Activated CD8-positive, alpha-beta memory T cell treated with anti-CD3 and anti-CD28 coated beads, Interleukin-2, amount 10 ng/mL, durations not matched to agents 7 days and 5 days (primary cell): ENCODE measurements around the gene NIT2. TPM values are rescaled to one million over a fixed set of nuclear protein-coding genes. Genes with fewer than 3 reads are reported as not detected.

Experiments
- ATAC-seq: fragments of 150-1000 bp; cut with Tn5 transposase; one replicate; pipeline ENCODE4 v1.10.0; 2021; ENCODE audit warnings: moderate library complexity
- CTCF ChIA-PET: fragments of 350-600 bp; sonication (Branson Sonifier 250); formaldehyde crosslinking; loops from one replicate; lab custom pipeline; 2021; ENCODE audit warnings: antibody characterized with exemption; lab: Charles Lee
- DNase-seq: peaks from one replicate; pipeline ENCODE4 v3.0.0-alpha.2; 2020
- H3K27ac Mint-ChIP-seq: one replicate; pipeline ENCODE4 v1.8.0; 2021; ENCODE audit warnings: mild to moderate bottlenecking, mixed read lengths
- H3K27me3 Mint-ChIP-seq: one replicate; pipeline ENCODE4 v1.8.0; 2021; ENCODE audit warnings: mixed read lengths
- H3K36me3 Mint-ChIP-seq: one replicate; pipeline ENCODE4 v1.8.0; 2021; ENCODE audit warnings: mild to moderate bottlenecking, mixed read lengths
- H3K4me1 Mint-ChIP-seq: one replicate; pipeline ENCODE4 v1.8.0; 2021; ENCODE audit warnings: mixed read lengths
- H3K4me3 Mint-ChIP-seq: one replicate; pipeline ENCODE4 v1.8.0; 2021; ENCODE audit warnings: mild to moderate bottlenecking, moderate library complexity, mixed read lengths
- H3K9me3 Mint-ChIP-seq: one replicate; pipeline ENCODE4 v1.8.0; 2022; ENCODE audit warnings: low read depth, mixed read lengths
- total RNA-seq, 2 experiments: library from RNA; stranded (reverse); gene quantifications; one replicate each; pipeline ENCODE4 v1.2.3, GENCODE V29; 2021

The NIT2 gene
- 10 to 100 TPM; 45.5 to 59.8 TPM for total RNA-seq

GRCh38 chr3:100334488-100335351 lies at the start of gene NIT2:
NIT2 (plus strand) TSS chr3:100334757; CDS start chr3:100334792, 35 bp downstream.
- CTCF ChIA-PET: interaction anchor here (1.1 to 3.1 kb wide), 7 partner anchors 9 to 128 kb away, joined by 3 to 18 read pairs (median 4); partner anchors contain the start of genes LNP1 and TOMM70
- no peaks in the 10 kb centered on the region for H3K9me3 Mint-ChIP-seq
- no peaks in the 10 kb centered on the region for H3K27me3 Mint-ChIP-seq
- peak within 1 kb of the TSS; percentile 89 for H3K27ac Mint-ChIP-seq
- peaks cover 20% of the 10 kb centered on the region for H3K4me1 Mint-ChIP-seq
- peak; percentile 99 for ATAC-seq
- H3K4me3 Mint-ChIP-seq: peak within 1 kb of the TSS; percentile 87
- peak; percentile 88 for DNase-seq
- H3K36me3 Mint-ChIP-seq: peaks cover 5% of the 10 kb centered on the region

- peaks cover 10% of the 10 kb centered on the region for H3K4me1 Mint-ChIP-seq
- no peaks in the 10 kb centered on the region for H3K9me3 Mint-ChIP-seq
- no peak overlapping the region for H3K27ac Mint-ChIP-seq
- DNase-seq: no peak
- CTCF ChIA-PET: interaction anchor here (1.8 kb wide), 1 partner anchor 11 kb away, joined by 4 read pairs; no protein-coding TSS in a partner anchor
- H3K36me3 Mint-ChIP-seq: peaks cover 20% of the 10 kb centered on the region
- no peak for ATAC-seq
- no peaks in the 10 kb centered on the region for H3K27me3 Mint-ChIP-seq
- no peak overlapping the region for H3K4me3 Mint-ChIP-seq
Measured at GRCh38 chr3:100288288-100288894, 46.2 kb upstream of the NIT2 start.

GRCh38 chr3:100289339-100289738 lies 45.2 kb upstream of the NIT2 start:
- H3K27me3 Mint-ChIP-seq: no peaks in the 10 kb centered on the region
- H3K4me1 Mint-ChIP-seq: peaks cover 8% of the 10 kb centered on the region
- DNase-seq: no peak
- no peak overlapping the region for H3K27ac Mint-ChIP-seq
- H3K4me3 Mint-ChIP-seq: no peak overlapping the region
- H3K36me3 Mint-ChIP-seq: peaks cover 19% of the 10 kb centered on the region
- H3K9me3 Mint-ChIP-seq: no peaks in the 10 kb centered on the region
- no peak for ATAC-seq
- CTCF ChIA-PET: no interaction called here

- peaks cover 23% of the 10 kb centered on the region for H3K36me3 Mint-ChIP-seq
- no peak for DNase-seq
- H3K4me3 Mint-ChIP-seq: no peak overlapping the region
- H3K9me3 Mint-ChIP-seq: no peaks in the 10 kb centered on the region
- CTCF ChIA-PET: interaction anchor here (0.6 kb wide), 1 partner anchor 229 kb away, joined by 5 read pairs; no protein-coding TSS in a partner anchor
- no peak overlapping the region for H3K27ac Mint-ChIP-seq
- peaks cover 6% of the 10 kb centered on the region for H3K4me1 Mint-ChIP-seq
- H3K27me3 Mint-ChIP-seq: no peaks in the 10 kb centered on the region
- no peak for ATAC-seq
Measured at GRCh38 chr3:100295089-100295488, 39.5 kb upstream of the NIT2 start.

- no peak overlapping the region for H3K27ac Mint-ChIP-seq
- H3K27me3 Mint-ChIP-seq: no peaks in the 10 kb centered on the region
- no peak overlapping the region for H3K4me3 Mint-ChIP-seq
- DNase-seq: no peak
- ATAC-seq: no peak
- CTCF ChIA-PET: interaction anchor here (1.5 kb wide), 1 partner anchor 229 kb away, joined by 4 read pairs; no protein-coding TSS in a partner anchor
- no peaks in the 10 kb centered on the region for H3K4me1 Mint-ChIP-seq
- H3K9me3 Mint-ChIP-seq: no peaks in the 10 kb centered on the region
- peaks cover 23% of the 10 kb centered on the region for H3K36me3 Mint-ChIP-seq
Measured at GRCh38 chr3:100297784-100298183, 36.8 kb upstream of the NIT2 start.

GRCh38 chr3:100299016-100299415 lies 35.5 kb upstream of the NIT2 start:
- CTCF ChIA-PET: no interaction called here
- Mint-ChIP-seq H3K36me3 (peaks cover 25% of the 10 kb centered on the region), H3K27me3 (no peaks in the 10 kb centered on the region), H3K27ac (no peak overlapping the region), H3K4me1 (no peaks in the 10 kb centered on the region), H3K4me3 (no peak overlapping the region), H3K9me3 (no peaks in the 10 kb centered on the region)
- no peak for ATAC-seq
- no peak for DNase-seq

- H3K27ac Mint-ChIP-seq: no peak overlapping the region
- no peaks in the 10 kb centered on the region for H3K9me3 Mint-ChIP-seq
- H3K4me3 Mint-ChIP-seq: no peak overlapping the region
- CTCF ChIA-PET: no interaction called here
- no peak for ATAC-seq
- H3K4me1 Mint-ChIP-seq: peaks cover under 1% of the 10 kb centered on the region
- no peaks in the 10 kb centered on the region for H3K27me3 Mint-ChIP-seq
- DNase-seq: no peak
- H3K36me3 Mint-ChIP-seq: peaks cover 9% of the 10 kb centered on the region
Measured at GRCh38 chr3:100306695-100307094, 27.9 kb upstream of the NIT2 start.

- Mint-ChIP-seq H3K27ac (no peak overlapping the region), H3K27me3 (no peaks in the 10 kb centered on the region), H3K4me1 (peaks cover 4% of the 10 kb centered on the region), H3K4me3 (no peak overlapping the region), H3K36me3 (peaks cover 4% of the 10 kb centered on the region), H3K9me3 (no peaks in the 10 kb centered on the region)
- ATAC-seq (no peak), DNase-seq (no peak)
- CTCF ChIA-PET: no interaction called here
Measured at GRCh38 chr3:100310355-100310965, 24.1 kb upstream of the NIT2 start.

GRCh38 chr3:100311011-100311410 lies 23.5 kb upstream of the NIT2 start:
- Mint-ChIP-seq H3K4me3 (no peak overlapping the region), H3K27me3 (no peaks in the 10 kb centered on the region), H3K9me3 (no peaks in the 10 kb centered on the region), H3K4me1 (peaks cover 4% of the 10 kb centered on the region), H3K36me3 (peaks cover 4% of the 10 kb centered on the region), H3K27ac (no peak overlapping the region)
- ATAC-seq (no peak), DNase-seq (no peak)
- CTCF ChIA-PET: interaction anchor here (0.9 kb wide), 1 partner anchor 479 kb away, joined by 4 read pairs; no protein-coding TSS in a partner anchor

- ATAC-seq (peak; percentile 69), DNase-seq (peak; percentile 60)
- peak overlapping the region; percentile 18 for H3K4me3 Mint-ChIP-seq
- no peaks in the 10 kb centered on the region for H3K9me3 Mint-ChIP-seq
- H3K4me1 Mint-ChIP-seq: peaks cover 18% of the 10 kb centered on the region
- CTCF ChIA-PET: interaction anchor here (0.6 to 3.2 kb wide), 16 partner anchors 13 to 485 kb away, joined by 3 to 18 read pairs (median 6); partner anchors contain the start of genes LNP1, NIT2 and TOMM70
- H3K36me3 Mint-ChIP-seq: peaks cover 5% of the 10 kb centered on the region
- peak overlapping the region; percentile 70 for H3K27ac Mint-ChIP-seq
- H3K27me3 Mint-ChIP-seq: no peaks in the 10 kb centered on the region
Measured at GRCh38 chr3:100316641-100317069, 17.9 kb upstream of the NIT2 start.

- Mint-ChIP-seq H3K4me1 (peaks cover 14% of the 10 kb centered on the region), H3K4me3 (peak overlapping the region; percentile 58), H3K27me3 (no peaks in the 10 kb centered on the region), H3K36me3 (peaks cover 5% of the 10 kb centered on the region), H3K27ac (peak overlapping the region; percentile 94), H3K9me3 (no peaks in the 10 kb centered on the region)
- ATAC-seq (peak; percentile 78), DNase-seq (no peak)
- CTCF ChIA-PET: interaction anchor here (0.9 to 3.2 kb wide), 3 partner anchors 17 to 486 kb away, joined by 4 to 18 read pairs (median 6); partner anchors contain the start of gene NIT2
Measured at GRCh38 chr3:100317912-100318311, 16.6 kb upstream of the NIT2 start.

- Mint-ChIP-seq H3K9me3 (no peaks in the 10 kb centered on the region), H3K4me1 (peaks cover 14% of the 10 kb centered on the region), H3K27me3 (no peaks in the 10 kb centered on the region), H3K27ac (no peak overlapping the region), H3K4me3 (no peak overlapping the region), H3K36me3 (peaks cover 5% of the 10 kb centered on the region)
- CTCF ChIA-PET: interaction anchor here (0.7 kb wide), 1 partner anchor 1282 kb away, joined by 3 read pairs; no protein-coding TSS in a partner anchor
- DNase-seq (no peak), ATAC-seq (no peak)
Measured at GRCh38 chr3:100319951-100320350, 14.6 kb upstream of the NIT2 start.

- CTCF ChIA-PET: interaction anchor here (0.6 kb wide), 1 partner anchor 138 kb away, joined by 3 read pairs; no protein-coding TSS in a partner anchor
- Mint-ChIP-seq H3K9me3 (peaks cover 7% of the 10 kb centered on the region), H3K4me3 (no peak overlapping the region), H3K27ac (no peak overlapping the region), H3K36me3 (peaks cover 20% of the 10 kb centered on the region), H3K27me3 (no peaks in the 10 kb centered on the region), H3K4me1 (no peaks in the 10 kb centered on the region)
- DNase-seq (no peak), ATAC-seq (no peak)
Measured at GRCh38 chr3:100324044-100324443, 10.5 kb upstream of the NIT2 start.
